B cell (primary cell): ENCODE data around the gene PLA2G6. TPM values are rescaled to one million over a fixed set of nuclear protein-coding genes. Genes with fewer than 3 reads are reported as not detected.

Experiments used
- ATAC-seq: fragments of 200-7000 bp; cut with Tn5 transposase; one replicate; pipeline ENCODE4 v1.10.0; 2021; ENCODE audit warnings: low read depth, mild to moderate bottlenecking, moderate number of reproducible peaks, moderate library complexity
- CTCF ChIA-PET: fragments of 350-600 bp; sonication (Branson Sonifier 250); formaldehyde crosslinking; loops from one replicate; lab custom pipeline; 2021; ENCODE audit warnings: antibody characterized with exemption, inconsistent platforms; lab: Charles Lee
- POLR2A ChIA-PET: fragments of 350-600 bp; sonication (Branson Sonifier 250); formaldehyde crosslinking; loops from one replicate; lab custom pipeline; 2021; ENCODE audit warnings: antibody characterized with exemption; lab: Charles Lee
- DNase-seq: peaks from one replicate; pipeline ENCODE4 v3.0.0; 2013
- H2AFZ ChIP-seq: 2 replicates; pipeline ENCODE4 v1.6.1; 2012; ENCODE audit warnings: mild to moderate bottlenecking, low read depth, low read length; ENCODE audit not compliant: insufficient read depth, poor library complexity, severe bottlenecking
- H3K27ac ChIP-seq, 2 donors: 1 replicate in 1 of 2; 2 replicates in 1 of 2; pipeline ENCODE4 v1.5.1; 2012 to 2013; ENCODE audit warnings: low read length in 2 of 2, mild to moderate bottlenecking in 2 of 2, moderate library complexity in 1 of 2
- H3K27me3 ChIP-seq, 4 experiments: fragments of 200-600 bp in 1 of 4; sonication (generic) in 1 of 4; replicated peaks in 1 of 4; 1 replicate in 2 of 4; 2 replicates in 2 of 4; pipeline versions ENCODE4 v1.6.1 to v1.7.0; 2013 to 2016; ENCODE audit warnings: low read length in 3 of 4, mild to moderate bottlenecking in 2 of 4, mixed read lengths in 1 of 4, moderate library complexity in 1 of 4; ENCODE audit not compliant: insufficient read depth in 4 of 4, control insufficient read depth in 3 of 4; ENCODE audit errors: control extremely low read depth in 1 of 4
- H3K36me3 ChIP-seq, 2 experiments: replicated peaks in 1 of 2; 1 replicate in 1 of 2; 2 replicates in 1 of 2; pipeline versions ENCODE4 v1.6.1 to v1.7.1; 2013; ENCODE audit warnings: low read length in 1 of 2; ENCODE audit not compliant: insufficient read depth in 2 of 2, control insufficient read depth in 1 of 2; ENCODE audit errors: control extremely low read depth in 1 of 2, extremely low read depth in 1 of 2
- H3K4me1 ChIP-seq, 2 donors: fragments of 200-600 bp in 1 of 2; sonication (generic) in 1 of 2; 1 replicate in 1 of 2; 2 replicates in 1 of 2; pipeline versions ENCODE4 v1.5.1 to v1.6.1; 2013 to 2017; ENCODE audit warnings: low read length in 2 of 2; ENCODE audit not compliant: control insufficient read depth in 2 of 2, insufficient read depth in 2 of 2
- H3K4me2 ChIP-seq: replicated peaks from 2 replicates; pipeline ENCODE3; 2012; ENCODE audit warnings: mild to moderate bottlenecking, low read depth, low read length; ENCODE audit not compliant: poor library complexity, severe bottlenecking
- H3K4me3 ChIP-seq, 5 experiments: fragments of 200-600 bp in 1 of 5; sonication (generic) in 1 of 5; 1 replicate in 3 of 5; 2 replicates in 2 of 5; pipeline versions ENCODE4 v1.5.1 to v1.7.0; 2011 to 2016; ENCODE audit warnings: low read length in 4 of 5, mild to moderate bottlenecking in 4 of 5, low read depth in 2 of 5, control low read depth in 1 of 5, moderate library complexity in 1 of 5; ENCODE audit not compliant: insufficient read depth in 1 of 5; ENCODE audit errors: control extremely low read depth in 1 of 5, extremely low read depth in 1 of 5
- H3K79me2 ChIP-seq: fragments of 200-600 bp; sonication (generic); one replicate; pipeline ENCODE4 v1.6.0; 2016; ENCODE audit warnings: low read length; ENCODE audit not compliant: control insufficient read depth, insufficient read depth
- H3K9ac ChIP-seq: fragments of 200-600 bp; sonication (generic); 2 replicates; pipeline ENCODE4 v1.6.1; 2017; ENCODE audit warnings: mild to moderate bottlenecking, low read length, moderate library complexity
- H3K9me3 ChIP-seq, 3 donors: one replicate each; pipeline versions ENCODE4 v1.6.1 to v1.7.1; 2013; ENCODE audit warnings: low read length in 2 of 3; ENCODE audit not compliant: control insufficient read depth in 2 of 3, insufficient read depth in 1 of 3; ENCODE audit errors: control extremely low read depth in 1 of 3
- H4K20me1 ChIP-seq: 2 replicates; pipeline ENCODE4 v1.6.0; 2012; ENCODE audit warnings: mild to moderate bottlenecking, low read length; ENCODE audit not compliant: insufficient read depth, control insufficient read depth, poor library complexity, severe bottlenecking
- H3K27ac Mint-ChIP-seq: one replicate; pipeline ENCODE4 v1.8.0; 2021; ENCODE audit warnings: mixed read lengths
- H3K27me3 Mint-ChIP-seq: one replicate; pipeline ENCODE4 v1.8.0; 2021; ENCODE audit warnings: mixed read lengths
- H3K4me1 Mint-ChIP-seq: one replicate; pipeline ENCODE4 v1.8.0; 2021; ENCODE audit warnings: mixed read lengths
- H3K4me3 Mint-ChIP-seq: one replicate; pipeline ENCODE4 v1.8.0; 2021; ENCODE audit warnings: mixed read lengths
- H3K9me3 Mint-ChIP-seq: one replicate; pipeline ENCODE4 v1.8.0; 2022; ENCODE audit warnings: mixed read lengths; ENCODE audit not compliant: insufficient read depth
- EZH2 ChIP-seq: IDR thresholded peaks from 2 replicates; pipeline ENCODE4 v1.6.1; 2012; ENCODE audit warnings: borderline replicate concordance, low read depth, mild to moderate bottlenecking, moderate library complexity, low read length; ENCODE audit not compliant: insufficient read depth, poor library complexity, severe bottlenecking
- WGBS: methylation state at CpG from one replicate; pipeline ENCODE4 v1.1.5; 2013; ENCODE audit warnings: missing lambda C conversion rate; ENCODE audit not compliant: insufficient coverage; 5-methylcytosine and 5-hydroxymethylcytosine counted together
- intact Hi-C: fragments of 100-400 bp; cut with micrococcal nuclease; formaldehyde crosslinking; loops from one replicate; pipeline ENCODE4 v1.10.0; 2022
- polyA plus RNA-seq: library from polyadenylated mRNA; depleted of rRNA; stranded (reverse); fragments of >200 nt; gene quantifications from 2 replicates; pipeline ENCODE4 v1.2.3, GENCODE V29; 2012
- total RNA-seq, 2 donors: library from RNA; stranded (reverse); fragments of 120-200 nt in 1 of 2; gene quantifications; 1 replicate in 1 of 2; 2 replicates in 1 of 2; pipeline versions ENCODE4 v1.2.3 to v1.2.4, GENCODE V29; 2013 to 2022
- TF ChIP-seq, protein P1 (sequence below): fragments of 200-600 bp; IDR thresholded peaks from one replicate; pipeline ENCODE4 v1.8.0; 2022; ENCODE audit warnings: antibody characterized with exemption, mild to moderate bottlenecking

PLA2G6 gene
- total and polyA plus RNA-seq, 2 donors (not counting 1 experiment from before 2014, with no cell fraction given), result 125 to 148 TPM

DNA sequence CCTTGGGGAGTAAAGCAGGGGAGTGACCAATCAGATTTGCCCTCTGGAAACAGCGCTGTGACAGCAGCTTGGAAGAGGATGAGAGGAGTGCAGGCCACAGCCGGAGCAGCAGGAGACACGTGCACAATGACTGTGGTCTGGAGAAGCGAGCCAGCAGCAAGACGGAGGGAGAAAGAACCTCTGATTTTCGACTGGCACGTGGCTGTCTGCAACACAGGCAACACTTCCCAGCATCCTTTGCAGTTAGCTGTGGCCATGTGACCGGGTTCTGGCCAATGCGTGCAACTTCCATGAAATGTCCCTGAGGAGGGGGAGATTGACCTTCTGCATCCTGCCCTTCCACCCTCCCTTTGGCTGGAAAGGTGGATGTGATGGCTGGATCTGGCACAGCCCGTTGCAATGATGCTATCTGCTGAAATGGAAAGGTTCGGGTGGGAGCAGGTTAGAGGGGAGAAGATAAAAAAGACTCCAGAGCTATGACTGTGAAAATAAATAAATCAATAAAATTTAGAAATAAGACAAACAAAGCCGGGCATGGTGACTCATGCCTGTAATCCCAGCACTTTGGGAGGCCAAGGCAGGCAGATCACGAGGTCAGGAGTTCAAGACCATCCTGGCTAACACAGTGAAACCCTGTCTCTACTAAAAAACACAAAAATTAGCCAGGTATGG lies 15.6 kb downstream of the PLA2G6 start:
- no peak overlapping the region for H3K4me3 ChIP-seq
- intact Hi-C loops, result no loop called here
- CTCF ChIA-PET, result no interaction called here
- peaks cover 18% of the 10 kb centered on the region for H3K79me2 ChIP-seq
- no peak overlapping the region for H3K27ac Mint-ChIP-seq
- no peak for TF ChIP-seq EZH2
- TF ChIP-seq, protein P1, sequence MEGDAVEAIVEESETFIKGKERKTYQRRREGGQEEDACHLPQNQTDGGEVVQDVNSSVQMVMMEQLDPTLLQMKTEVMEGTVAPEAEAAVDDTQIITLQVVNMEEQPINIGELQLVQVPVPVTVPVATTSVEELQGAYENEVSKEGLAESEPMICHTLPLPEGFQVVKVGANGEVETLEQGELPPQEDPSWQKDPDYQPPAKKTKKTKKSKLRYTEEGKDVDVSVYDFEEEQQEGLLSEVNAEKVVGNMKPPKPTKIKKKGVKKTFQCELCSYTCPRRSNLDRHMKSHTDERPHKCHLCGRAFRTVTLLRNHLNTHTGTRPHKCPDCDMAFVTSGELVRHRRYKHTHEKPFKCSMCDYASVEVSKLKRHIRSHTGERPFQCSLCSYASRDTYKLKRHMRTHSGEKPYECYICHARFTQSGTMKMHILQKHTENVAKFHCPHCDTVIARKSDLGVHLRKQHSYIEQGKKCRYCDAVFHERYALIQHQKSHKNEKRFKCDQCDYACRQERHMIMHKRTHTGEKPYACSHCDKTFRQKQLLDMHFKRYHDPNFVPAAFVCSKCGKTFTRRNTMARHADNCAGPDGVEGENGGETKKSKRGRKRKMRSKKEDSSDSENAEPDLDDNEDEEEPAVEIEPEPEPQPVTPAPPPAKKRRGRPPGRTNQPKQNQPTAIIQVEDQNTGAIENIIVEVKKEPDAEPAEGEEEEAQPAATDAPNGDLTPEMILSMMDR, result no peak
- H3K4me1 Mint-ChIP-seq, result peaks cover 24% of the 10 kb centered on the region
- no peak overlapping the region for H3K27ac ChIP-seq
- H3K9me3 Mint-ChIP-seq, result no peaks in the 10 kb centered on the region
- H4K20me1 ChIP-seq, result no peaks in the 10 kb centered on the region
- H3K4me2 ChIP-seq, result no peak overlapping the region
- peaks cover 0 to 21% of the 10 kb centered on the region in 2 experiments for H3K36me3 ChIP-seq
- WGBS, result 97% methylated on average over 11 of the region's 13 CpGs
- POLR2A ChIA-PET, result interaction anchor here (0.6 kb wide), 1 partner anchor 11 kb away, joined by 3 read pairs; no protein-coding TSS in a partner anchor
- H3K9me3 ChIP-seq, result no peaks in the 10 kb centered on the region
- H2AFZ ChIP-seq, result no peak overlapping the region
- H3K27me3 ChIP-seq, result no peaks in the 10 kb centered on the region
- no peak overlapping the region for H3K4me3 Mint-ChIP-seq
- DNase-seq (no peak), ATAC-seq (no peak)
- H3K27me3 Mint-ChIP-seq, result no peaks in the 10 kb centered on the region
- H3K9ac ChIP-seq, result no peak overlapping the region
- H3K4me1 ChIP-seq, result peaks cover 21 to 23% of the 10 kb centered on the region in 2 donors

DNA sequence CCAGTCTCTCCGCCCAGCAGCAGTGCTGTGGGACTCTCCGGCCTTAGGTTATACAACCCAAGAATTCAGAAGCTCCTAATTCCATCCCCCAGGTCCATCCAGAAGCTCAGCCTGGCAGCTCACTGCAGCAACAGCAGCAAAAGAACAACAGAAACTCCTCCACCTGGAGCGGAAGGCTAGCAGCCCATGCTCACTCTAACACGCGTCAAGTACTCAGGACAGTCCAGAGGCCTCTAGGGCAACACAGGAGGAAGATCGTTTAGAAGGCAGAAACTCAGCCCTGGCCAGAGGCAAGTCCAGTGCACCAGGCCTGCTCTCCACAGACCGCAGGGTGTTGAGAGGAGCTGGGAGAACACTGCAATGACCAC lies 17.1 kb downstream of the PLA2G6 start:
- intact Hi-C loops, result loop anchor here (5.0 kb wide), 2 partner anchors 38 to 108 kb away; partner anchors contain the start of genes MAFF and TMEM184B
- Histone ChIP-seq H2AFZ (no peak overlapping the region), H3K4me1 (peaks cover 22 to 23% of the 10 kb centered on the region in 2 donors), H3K27me3 (no peaks in the 10 kb centered on the region), H3K9ac (no peak overlapping the region), H3K27ac (no peak overlapping the region), H4K20me1 (no peaks in the 10 kb centered on the region), H3K9me3 (no peaks in the 10 kb centered on the region), H3K79me2 (peaks cover 9% of the 10 kb centered on the region), H3K36me3 (peaks cover 0 to 20% of the 10 kb centered on the region in 2 experiments), H3K4me2 (no peak overlapping the region), H3K4me3 (no peak overlapping the region)
- ChIA-PET CTCF (no interaction called here), POLR2A (no interaction called here)
- H3K27ac Mint-ChIP-seq, result no peak overlapping the region
- H3K4me3 Mint-ChIP-seq, result no peak overlapping the region
- TF ChIP-seq, protein P1, result no peak
- 100% methylated on average over 7 of the region's 7 CpGs for WGBS
- peaks cover 31% of the 10 kb centered on the region for H3K4me1 Mint-ChIP-seq
- H3K27me3 Mint-ChIP-seq, result no peaks in the 10 kb centered on the region
- ATAC-seq (no peak), DNase-seq (no peak)
- no peaks in the 10 kb centered on the region for H3K9me3 Mint-ChIP-seq
